ENCODE data around the gene HS6ST1. TPM values are rescaled to one million over a fixed set of nuclear protein-coding genes. Genes with fewer than 3 reads are reported as not detected.

The HS6ST1 gene
- total RNA-seq, 1 donor from 2014 or later: 141 TPM

GRCh38 chr2:128300151-128301020 is 18.3 kb downstream of the HS6ST1 start:
- no peak for TF ChIP-seq CTCF (IDR thresholded peaks at IDR 0.05; ENCODE audit: unreplicated experiment)
- no peaks in the 10 kb centered on the region for H3K27me3 Mint-ChIP-seq (ENCODE audit: low read depth)
- peaks cover 9% of the 10 kb centered on the region for H3K9me3 Mint-ChIP-seq
- H3K27ac Mint-ChIP-seq: no peak overlapping the region
- H3K36me3 Mint-ChIP-seq: peaks cover 23% of the 10 kb centered on the region
- no peak overlapping the region for H3K4me3 Mint-ChIP-seq
- no peak for DNase-seq (ENCODE audit: low spot score in 2 of 2, unreplicated experiment in 2 of 2)
- peaks cover 51% of the 10 kb centered on the region for H3K4me1 Mint-ChIP-seq

GRCh38 chr2:128299628-128300027 is 19.0 kb downstream of the HS6ST1 start:
- Mint-ChIP-seq H3K27me3 (ENCODE audit: low read depth) (no peaks in the 10 kb centered on the region), H3K4me1 (peaks cover 46% of the 10 kb centered on the region), H3K27ac (no peak overlapping the region), H3K9me3 (peaks cover 9% of the 10 kb centered on the region), H3K36me3 (peaks cover 23% of the 10 kb centered on the region), H3K4me3 (no peak overlapping the region)
- no peak for DNase-seq (ENCODE audit: low spot score in 2 of 2, unreplicated experiment in 2 of 2)
- TF ChIP-seq CTCF (IDR thresholded peaks at IDR 0.05; ENCODE audit: unreplicated experiment): no peak

GRCh38 chr2:128298846-128299507 is 19.7 kb downstream of the HS6ST1 start:
- H3K4me1 Mint-ChIP-seq: peaks cover 42% of the 10 kb centered on the region
- H3K27ac Mint-ChIP-seq: peak overlapping the region; percentile 66
- H3K9me3 Mint-ChIP-seq: peaks cover 9% of the 10 kb centered on the region
- no peaks in the 10 kb centered on the region for H3K27me3 Mint-ChIP-seq (ENCODE audit: low read depth)
- peaks cover 23% of the 10 kb centered on the region for H3K36me3 Mint-ChIP-seq
- TF ChIP-seq CTCF (IDR thresholded peaks at IDR 0.05; ENCODE audit: unreplicated experiment): no peak
- DNase-seq (ENCODE audit: low spot score in 2 of 2, unreplicated experiment in 2 of 2): no peak
- no peak overlapping the region for H3K4me3 Mint-ChIP-seq

DNA sequence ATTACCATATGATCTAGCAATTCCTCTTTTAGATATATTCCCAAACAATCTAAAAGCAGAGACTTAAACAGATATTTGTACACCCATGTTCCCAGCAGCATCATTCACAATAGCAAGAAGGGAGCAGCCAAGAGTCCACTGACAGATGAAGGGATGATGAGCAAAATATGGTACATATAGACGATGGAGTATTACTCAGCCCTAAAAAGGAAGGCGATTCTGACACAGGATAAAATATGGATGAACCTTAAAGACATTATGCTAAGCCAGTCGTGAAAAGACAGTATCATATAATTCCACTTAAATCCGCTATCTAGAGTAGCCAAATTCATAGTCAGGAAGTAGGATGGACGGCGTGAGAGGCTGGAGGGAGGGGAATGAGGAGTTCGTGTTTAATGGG is 20.4 kb downstream of the HS6ST1 start:
- peaks cover 38% of the 10 kb centered on the region for H3K4me1 Mint-ChIP-seq
- peaks cover 9% of the 10 kb centered on the region for H3K9me3 Mint-ChIP-seq
- H3K27ac Mint-ChIP-seq: no peak overlapping the region

GRCh38 chr2:128293870-128294455 is 24.7 kb downstream of the HS6ST1 start:
- H3K9me3 Mint-ChIP-seq: peaks cover 12% of the 10 kb centered on the region
- peak overlapping the region; percentile 73 for H3K27ac Mint-ChIP-seq
- TF ChIP-seq CTCF (IDR thresholded peaks at IDR 0.05; ENCODE audit: unreplicated experiment): no peak
- DNase-seq (ENCODE audit: low spot score in 2 of 2, unreplicated experiment in 2 of 2): no peak
- H3K27me3 Mint-ChIP-seq (ENCODE audit: low read depth): no peaks in the 10 kb centered on the region
- H3K4me1 Mint-ChIP-seq: peaks cover 22% of the 10 kb centered on the region
- peaks cover 28% of the 10 kb centered on the region for H3K36me3 Mint-ChIP-seq
- no peak overlapping the region for H3K4me3 Mint-ChIP-seq

More for the DNA sequence above, 20.4 kb downstream of the HS6ST1 start:
- Mint-ChIP-seq H3K27me3 (ENCODE audit: low read depth) (no peaks in the 10 kb centered on the region), H3K36me3 (peaks cover 23% of the 10 kb centered on the region), H3K4me3 (no peak overlapping the region)
- DNase-seq (ENCODE audit: low spot score in 2 of 2, unreplicated experiment in 2 of 2): no peak
- no peak for TF ChIP-seq CTCF (IDR thresholded peaks at IDR 0.05; ENCODE audit: unreplicated experiment)

All from mesothelial cell of epicardium (in vitro differentiated cells).